ENCODE data around the gene CCDC142.
"Not testable (repeated sequence)": the region's sequence is repeated elsewhere in the genome, so short reads cannot be mapped to it uniquely, and the experiment has no call there.

CCDC142 gene

GRCh38 chr2:74498500-74499266 is 15.9 kb upstream of the CCDC142 start:
- no peak for DNase-seq

DNA sequence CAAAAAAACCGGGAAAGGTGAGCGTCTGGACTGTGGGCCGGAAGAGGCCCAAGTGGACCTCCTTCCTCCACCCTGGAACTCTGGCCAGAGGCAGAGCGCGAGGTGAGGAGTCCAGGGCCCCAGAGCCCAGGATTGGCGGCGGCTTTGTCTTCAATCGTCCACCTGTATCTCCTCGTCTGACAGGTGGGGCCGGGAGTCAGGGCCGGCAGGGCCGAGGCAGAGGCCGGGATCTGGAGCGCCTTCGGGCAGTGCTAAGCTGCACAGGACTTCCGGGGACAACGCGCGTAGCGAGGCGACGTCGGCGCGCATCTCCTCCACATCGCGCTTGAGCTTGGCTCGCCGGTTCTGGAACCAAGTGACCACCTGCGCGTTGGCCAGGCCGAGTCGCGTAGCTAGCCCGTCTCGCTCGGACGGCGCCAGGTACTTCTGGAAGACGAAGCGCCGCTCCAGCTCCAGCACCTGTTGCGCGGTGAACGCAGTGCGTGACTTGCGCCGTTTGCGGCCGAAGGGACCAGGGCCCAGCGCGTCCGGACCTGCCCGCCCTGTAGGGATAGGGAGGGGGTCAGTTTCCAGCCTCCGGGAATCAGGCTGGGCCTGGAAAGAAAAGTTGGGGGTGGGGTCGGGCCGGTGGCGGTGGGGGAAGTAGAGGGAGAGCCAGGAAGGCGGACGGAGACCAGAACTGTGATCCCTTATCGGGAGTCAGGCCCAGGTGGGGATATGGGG is 15.1 kb upstream of the CCDC142 start:
- no peak for DNase-seq

- DNase-seq = no peak
These were observed 14.4 kb upstream of the CCDC142 start for GRCh38 chr2:74496997-74497776.

DNA sequence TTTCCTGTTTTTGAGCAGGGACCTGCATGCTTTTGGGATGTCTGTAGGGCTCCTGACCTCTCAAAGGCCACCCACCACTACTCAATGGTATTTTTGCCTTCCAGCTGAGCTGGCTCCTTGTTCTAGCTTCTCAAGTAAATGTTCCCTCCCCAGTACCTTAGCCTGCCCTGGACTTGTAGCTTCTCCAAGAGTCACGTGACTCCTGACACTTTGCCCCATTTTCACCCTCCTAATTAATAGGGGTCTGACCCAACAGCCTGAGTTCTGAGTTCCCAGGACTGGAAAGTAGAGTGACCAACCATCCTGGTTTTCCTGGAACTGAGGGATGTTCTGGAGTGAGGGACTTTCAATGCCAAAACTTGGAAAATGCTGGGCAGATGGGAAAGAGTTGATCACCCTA is 12.6 kb upstream of the CCDC142 start:
- no peak for DNase-seq

GRCh38 chr2:74493546-74493945 is 10.7 kb upstream of the CCDC142 start:
- DNase-seq = no peak

- no peak for DNase-seq
These were observed 9.1 kb upstream of the CCDC142 start for GRCh38 chr2:74491648-74492544.

DNA sequence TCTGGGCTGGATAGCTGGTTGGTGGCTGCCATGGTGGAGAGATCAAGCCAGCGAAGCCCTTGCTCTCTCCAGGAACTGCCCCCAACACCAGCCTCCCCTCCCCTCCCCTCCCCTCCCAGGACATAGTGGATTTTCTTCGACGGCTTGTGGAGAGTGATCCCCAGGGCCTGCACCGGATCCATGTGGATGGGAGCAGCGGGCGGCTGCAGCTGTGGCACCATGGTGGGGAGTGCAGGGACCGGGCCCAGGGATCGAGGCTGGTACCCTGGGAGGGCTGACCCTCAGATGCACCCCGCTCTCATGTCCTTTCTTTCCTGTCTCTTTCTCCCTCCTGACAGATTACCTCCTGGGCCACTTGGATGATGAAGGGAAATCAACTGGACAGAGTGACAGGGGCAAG is 7.1 kb upstream of the CCDC142 start:
- DNase-seq = no peak

DNA sequence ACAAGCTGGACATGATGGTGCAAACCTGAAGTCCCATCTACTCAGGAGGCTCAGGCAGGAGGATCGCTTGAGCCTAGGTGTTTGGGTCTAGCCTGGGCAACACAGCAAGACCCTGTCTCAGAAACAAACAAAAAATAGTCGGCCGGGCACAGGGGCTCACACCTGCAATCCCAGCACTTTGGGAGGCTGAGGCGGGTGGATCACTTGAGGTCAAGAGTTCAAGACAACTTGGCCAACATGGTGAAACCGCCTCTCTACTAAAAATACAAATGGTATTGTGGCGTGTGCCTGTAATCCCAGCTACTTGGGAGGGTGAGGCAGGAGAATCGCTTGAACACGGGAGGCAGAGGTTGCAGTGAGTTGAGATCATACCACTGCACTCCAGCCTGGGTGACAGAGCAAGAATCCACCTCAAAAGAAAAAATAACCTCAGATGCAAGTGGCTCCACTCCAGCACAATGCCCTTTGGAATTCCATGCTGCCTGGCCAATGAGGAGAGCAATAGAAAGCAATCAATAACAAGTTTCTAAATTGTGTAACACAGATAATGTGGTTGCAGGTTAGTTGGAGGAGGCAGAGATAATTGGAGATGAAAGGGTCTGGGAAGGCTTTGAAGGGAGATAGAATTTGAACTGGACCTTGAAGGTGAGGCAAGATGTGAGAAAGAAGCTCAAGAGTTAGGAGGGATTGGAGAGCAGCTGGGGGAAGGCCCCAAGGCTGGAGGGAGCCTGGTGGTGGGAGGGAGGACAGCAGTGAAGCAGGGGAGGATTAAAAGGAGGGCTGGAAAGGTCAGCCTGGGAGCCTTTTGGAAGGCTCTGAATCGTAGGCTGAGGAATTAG is 6.1 kb upstream of the CCDC142 start:
- no peak for DNase-seq

- DNase-seq = no peak
These were observed 3.3 kb upstream of the CCDC142 start for GRCh38 chr2:74486141-74486540.

DNA sequence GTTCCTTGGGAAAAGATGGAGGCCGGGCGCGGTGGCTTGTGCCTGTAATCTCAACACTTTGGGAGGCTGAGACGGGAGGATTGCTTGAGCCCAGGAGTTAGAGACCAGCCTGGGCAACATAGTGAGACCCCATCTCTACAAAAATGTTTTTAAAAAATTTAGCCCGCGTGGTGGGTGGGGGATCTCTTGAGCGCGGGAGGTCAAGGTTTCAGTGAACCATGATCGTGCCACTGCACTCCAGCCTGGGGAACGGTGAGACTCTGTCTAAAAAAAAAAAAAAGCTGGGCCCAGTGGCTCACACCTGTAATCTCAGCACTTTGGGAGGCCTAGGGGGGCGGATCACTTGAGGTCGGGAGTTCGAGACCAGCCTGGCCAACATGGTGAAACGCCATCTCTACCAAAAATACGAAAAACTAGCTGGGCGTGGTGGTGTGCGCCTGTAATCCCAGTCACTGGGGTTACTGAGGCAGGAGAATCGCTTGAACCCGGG is 922 bp upstream of the CCDC142 start:
- DNase-seq = not testable (repeated sequence)

DNA sequence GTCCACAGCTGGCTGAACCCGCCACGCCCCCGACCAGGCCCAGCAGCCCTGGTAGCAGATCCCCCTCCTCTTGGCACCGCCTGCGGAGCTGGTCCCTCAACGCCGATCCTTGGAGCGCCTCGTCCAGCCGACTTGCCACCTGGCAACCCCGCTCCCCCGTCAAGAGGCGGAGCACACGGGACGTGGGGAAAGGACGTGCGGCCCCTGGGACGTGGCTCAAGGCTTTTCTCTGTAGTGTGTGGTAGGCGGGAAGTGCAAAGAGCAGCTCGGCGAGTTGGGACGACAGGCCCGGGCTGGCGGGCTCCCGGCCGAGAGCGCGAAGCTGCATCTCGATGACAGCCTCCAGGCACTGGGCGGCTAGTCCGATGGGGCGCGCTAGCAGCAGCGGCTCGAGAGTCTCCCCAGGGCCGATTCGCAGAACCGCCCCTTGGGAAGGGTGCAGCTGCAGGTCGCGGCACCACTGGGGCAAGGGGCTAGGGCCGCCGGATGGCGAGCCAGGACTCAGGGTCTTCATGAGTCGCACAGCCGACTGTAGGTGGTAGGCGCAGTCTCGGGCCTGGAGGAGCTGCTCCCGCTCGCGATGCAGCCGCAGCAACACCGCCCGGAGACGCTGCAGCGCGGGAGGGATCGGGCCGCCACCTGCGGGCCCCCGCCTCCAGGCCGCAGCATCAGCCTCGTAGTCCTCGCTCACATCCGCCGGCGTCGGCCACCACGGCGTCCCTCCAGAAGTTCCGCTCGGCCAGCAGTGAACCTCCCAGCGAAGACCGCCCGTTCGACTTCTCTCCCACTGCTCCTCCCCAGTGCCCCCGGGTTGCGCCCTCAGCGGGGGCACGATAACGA is 617 bp downstream of the CCDC142 start:
- no peak for DNase-seq

DNA sequence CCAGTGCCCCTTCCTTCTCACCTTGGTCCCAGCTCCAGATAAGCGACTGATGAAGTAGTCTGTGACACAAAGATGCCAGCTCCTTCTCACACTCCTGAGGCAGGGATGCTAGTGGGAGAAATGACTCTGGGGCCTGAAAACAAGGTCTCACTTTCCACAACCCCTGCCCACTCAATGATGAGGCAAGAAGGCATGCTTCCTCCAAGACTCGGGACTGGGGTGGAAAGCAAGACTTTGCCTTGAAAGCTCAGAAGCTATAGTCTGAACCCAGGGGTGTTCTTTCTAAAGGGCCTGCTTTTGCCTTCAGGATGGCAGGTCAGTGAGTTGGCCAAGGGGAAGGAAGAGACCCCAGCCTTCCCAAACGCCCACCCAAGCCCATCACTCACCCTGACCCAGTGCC is 1.4 kb downstream of the CCDC142 start:
- no peak for DNase-seq

GRCh38 chr2:74474899-74475298 is 7.9 kb downstream of the CCDC142 start:
- DNase-seq = no peak

GRCh38 chr2:74474481-74474880 is 8.3 kb downstream of the CCDC142 start:
- no peak for DNase-seq

DNA sequence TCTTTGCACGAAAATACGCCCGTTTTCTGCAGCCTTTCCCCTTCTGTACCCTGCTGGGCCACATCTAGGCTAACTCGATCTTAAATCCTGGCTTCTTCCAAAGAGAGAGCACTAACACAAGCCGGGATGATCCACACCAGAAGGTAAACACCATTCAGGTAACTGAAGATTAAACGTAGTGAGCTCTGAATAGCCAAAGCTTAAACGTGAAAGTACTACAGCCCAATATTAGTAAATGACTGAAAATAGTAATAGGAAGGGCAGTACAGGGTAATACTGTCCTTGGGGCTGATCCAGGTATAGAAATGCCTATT is 9.9 kb downstream of the CCDC142 start:
- no peak for DNase-seq

DNA sequence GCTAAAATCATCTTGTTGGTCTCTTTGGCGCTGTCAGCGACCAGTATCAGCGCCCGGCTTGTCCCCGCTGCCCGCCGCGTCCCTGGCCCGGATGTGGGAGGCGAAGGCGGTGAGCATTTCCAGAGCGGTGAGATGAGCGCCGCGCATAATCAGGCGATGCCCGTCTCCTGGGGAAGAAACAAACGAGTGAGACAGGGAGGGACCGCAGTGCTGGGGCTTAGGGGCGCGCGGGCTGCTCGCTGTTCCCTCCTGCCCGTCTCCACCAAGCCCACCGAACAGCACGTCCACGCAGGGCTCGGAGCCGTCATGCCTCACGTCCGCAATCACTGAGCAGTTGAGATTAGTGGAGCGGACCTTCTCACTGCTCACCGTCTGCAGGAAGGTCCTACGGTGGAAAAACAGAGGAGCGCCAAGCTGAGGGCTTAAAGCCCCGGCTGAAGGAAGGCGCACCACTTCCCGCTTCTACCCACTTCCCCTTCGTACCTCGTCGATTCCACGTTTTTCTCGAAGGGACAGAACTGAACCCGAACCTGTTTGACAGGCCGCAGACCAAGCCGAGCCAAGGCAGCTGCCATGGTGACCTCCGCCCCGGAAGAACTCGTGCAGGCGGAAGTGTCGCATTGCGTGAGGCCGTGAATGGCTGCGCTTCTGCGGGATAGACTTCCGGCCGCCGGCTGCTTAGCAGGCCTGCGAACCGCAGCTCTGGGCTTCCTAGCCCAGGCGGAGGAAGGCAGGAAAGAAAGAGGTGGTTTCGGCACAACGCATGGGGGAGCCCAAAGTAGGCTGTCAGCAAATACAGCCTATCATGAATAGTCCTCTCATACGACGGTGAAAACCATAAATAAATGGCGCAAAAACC is 10.5 kb downstream of the CCDC142 start, which contains the start of gene MRPL53:
Gene MRPL53, minus strand, starts transcription at position 595 of the 859 bp plus-strand sequence. Its CDS starts 20 bp downstream, at position 575.
- DNase-seq = peak; percentile 79

DNA sequence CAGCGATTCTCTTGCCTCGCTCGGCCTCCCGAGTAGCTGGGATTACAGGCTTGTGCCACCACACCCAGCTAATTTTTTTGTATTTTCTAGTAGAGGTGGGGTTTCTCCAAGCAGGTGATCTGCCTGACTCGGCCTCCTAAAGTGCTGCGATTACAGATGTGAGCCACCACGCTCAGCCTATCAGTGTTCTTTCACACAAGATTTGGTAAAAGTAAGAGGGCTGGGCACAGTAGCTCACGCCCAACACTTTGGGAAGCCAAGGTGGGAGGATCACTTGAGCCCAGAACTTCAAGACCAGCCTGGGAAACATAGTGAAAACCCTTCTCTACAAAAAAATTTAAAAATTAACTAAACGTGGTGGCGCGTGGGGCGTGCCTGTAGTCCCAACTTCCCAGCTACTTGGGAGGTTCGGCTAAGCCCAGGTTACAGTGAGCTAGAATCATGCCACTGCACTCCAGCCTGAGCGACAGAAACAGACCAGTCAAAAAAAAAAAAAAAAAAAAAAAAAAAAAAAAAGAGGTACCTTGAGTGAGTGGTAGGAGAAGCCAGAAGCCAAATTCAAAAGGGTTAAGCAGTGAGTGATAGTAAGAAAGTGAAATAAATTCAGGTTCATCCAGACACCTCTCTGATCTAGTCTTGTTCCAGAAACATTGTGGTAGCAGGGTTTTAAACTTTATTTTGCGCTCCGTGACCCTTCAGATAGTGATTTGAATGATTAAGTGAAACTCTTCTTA is 11.3 kb downstream of the CCDC142 start:
- no peak for DNase-seq

- not testable (repeated sequence) for DNase-seq
These were observed 12.1 kb downstream of the CCDC142 start for GRCh38 chr2:74470742-74471141.

- no peak for DNase-seq
These were observed 18.4 kb downstream of the CCDC142 start for GRCh38 chr2:74464406-74464805.
